ENCODE measurements around the gene NINJ1. TPM values are rescaled to one million over a fixed set of nuclear protein-coding genes. Genes with fewer than 3 reads are reported as not detected.
A peak's percentile ranks its signal among the peaks of the same experiment; 100 is the strongest.

The NINJ1 gene
- total RNA-seq, 2 experiments from 2014 or later, result 74.9 to 77.8 TPM

DNA sequence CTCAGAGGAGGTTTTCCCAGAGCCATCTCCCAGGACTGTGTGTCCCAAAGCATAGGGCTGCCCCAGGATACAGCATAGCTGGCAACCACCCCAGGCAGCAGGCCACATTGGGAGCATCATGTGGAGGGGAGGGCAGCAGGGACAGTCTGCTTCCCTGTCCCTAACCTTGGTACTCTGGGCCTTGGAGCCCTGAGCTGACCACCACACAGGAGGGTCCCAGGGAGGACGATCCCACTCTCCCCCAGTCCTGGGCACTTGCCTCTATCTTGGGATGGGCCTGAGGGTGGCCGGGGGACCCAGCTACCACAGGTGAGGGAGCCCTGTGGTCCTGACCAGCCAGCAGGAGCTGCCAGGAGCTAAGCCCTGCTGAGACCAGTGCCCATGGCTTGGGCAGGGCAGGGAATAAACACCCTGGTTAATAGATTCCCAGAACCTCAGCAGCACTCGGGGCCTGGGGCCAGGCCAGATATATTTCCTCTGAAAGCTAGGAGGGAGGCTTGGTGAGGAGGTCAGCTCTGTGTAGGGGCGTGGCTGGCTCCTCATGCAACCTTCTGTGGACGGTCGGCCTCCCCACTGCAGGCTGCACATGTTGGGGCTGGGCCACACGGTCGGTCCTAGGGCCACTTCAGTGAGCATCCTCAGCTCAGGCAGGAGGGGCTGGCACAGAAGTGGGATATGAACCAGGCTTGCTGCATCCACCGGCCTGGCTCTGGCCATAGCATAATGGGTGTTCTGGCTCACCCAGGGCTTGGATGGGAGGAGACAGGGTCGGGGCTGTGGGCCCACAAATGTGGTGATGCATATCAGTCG lies 4.2 kb downstream of the NINJ1 start:
- Mint-ChIP-seq H3K36me3 (peaks cover 21% of the 10 kb centered on the region), H3K9me3 (no peaks in the 10 kb centered on the region), H3K27me3 (no peaks in the 10 kb centered on the region), H3K4me3 (peak overlapping the region; percentile 29), H3K27ac (no peak overlapping the region), H3K4me1 (peaks cover 62% of the 10 kb centered on the region)
- no peak for DNase-seq

DNA sequence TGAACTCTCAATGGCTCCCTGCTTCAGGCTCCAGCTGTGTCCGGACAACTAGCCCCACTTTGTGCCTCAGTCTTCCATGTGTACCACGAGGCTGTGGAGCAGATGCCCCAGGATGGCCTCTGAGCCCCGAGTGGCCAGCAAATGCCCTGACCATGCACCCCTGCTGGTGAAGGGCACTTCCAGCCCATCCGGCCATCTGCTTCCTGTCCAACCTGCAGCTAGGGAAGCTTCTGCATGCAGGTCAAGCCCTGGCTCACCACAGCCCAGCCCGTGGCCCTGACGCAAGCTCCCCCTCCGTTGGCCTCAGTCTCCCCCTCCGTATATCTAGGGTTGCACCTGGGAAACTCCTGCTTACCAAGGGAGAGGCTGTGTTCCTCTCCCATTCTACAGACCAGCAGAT lies 4.8 kb downstream of the NINJ1 start:
- peaks cover 27% of the 10 kb centered on the region for H3K36me3 Mint-ChIP-seq
- no peak overlapping the region for H3K4me3 Mint-ChIP-seq
- no peak overlapping the region for H3K27ac Mint-ChIP-seq
- peaks cover 57% of the 10 kb centered on the region for H3K4me1 Mint-ChIP-seq
- H3K27me3 Mint-ChIP-seq, result no peaks in the 10 kb centered on the region
- DNase-seq, result no peak
- H3K9me3 Mint-ChIP-seq, result no peaks in the 10 kb centered on the region

DNA sequence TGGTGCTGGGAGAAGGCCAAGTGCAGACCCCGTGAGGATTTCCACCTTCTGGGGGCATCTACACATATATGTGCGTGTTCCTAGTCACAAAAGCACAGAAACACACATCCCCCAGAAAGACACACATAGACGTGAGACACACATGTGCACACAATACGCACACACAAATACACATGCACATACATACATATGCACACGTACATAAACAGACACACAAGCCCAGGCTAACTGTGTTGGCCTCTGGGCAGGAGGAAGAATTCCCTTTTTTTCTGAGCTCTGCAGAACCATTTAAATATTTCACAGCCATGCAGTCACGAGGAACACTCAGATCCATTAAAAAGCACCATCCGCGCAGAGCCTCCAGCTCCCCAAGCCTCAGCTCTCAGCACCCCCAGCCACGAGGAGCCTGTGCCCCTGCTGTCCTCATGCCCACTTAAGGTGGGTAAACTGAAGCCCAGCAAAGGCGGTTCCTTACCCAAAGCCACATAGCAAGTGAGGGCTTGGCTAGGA lies 5.3 kb downstream of the NINJ1 start:
- Mint-ChIP-seq H3K4me1 (peaks cover 57% of the 10 kb centered on the region), H3K27me3 (no peaks in the 10 kb centered on the region), H3K4me3 (no peak overlapping the region), H3K9me3 (no peaks in the 10 kb centered on the region), H3K36me3 (peaks cover 29% of the 10 kb centered on the region), H3K27ac (peak overlapping the region; percentile 48)
- no peak for DNase-seq

DNA sequence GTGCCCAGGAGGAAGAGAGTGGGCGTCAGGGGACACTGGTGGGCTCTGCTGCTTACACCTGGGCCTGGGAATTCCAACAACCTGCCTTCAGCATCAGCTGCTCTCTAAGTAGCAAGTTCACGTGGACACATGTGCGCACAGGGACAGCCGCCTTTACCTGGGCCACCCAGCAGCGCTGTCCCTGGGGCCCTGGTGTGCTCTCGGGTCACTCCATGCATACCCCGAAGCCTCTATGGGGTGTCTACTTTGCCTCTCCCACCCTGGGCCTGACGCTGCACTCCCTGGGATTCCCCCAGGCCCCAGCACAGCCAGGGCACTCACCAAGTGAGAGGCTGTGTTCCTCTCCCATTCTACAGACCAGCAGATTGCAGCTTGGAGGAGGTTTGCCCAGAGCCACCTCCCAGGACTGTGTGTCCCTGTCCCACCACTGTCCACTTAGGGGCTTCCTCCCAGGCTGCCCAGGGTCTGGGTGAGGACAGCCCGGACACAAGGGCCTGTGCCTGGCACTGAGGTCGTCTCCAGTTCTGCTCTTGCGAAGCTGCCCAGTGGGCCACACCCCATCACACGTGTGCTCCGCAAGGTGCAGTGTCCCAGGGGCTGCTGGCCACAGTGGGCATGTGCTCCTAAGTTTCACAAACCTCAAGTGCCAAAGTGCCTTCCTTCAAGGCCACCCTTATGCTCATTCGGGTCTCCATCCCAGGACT lies 5.9 kb downstream of the NINJ1 start:
- H3K4me3 Mint-ChIP-seq, result peak overlapping the region; percentile 42
- H3K27me3 Mint-ChIP-seq, result no peaks in the 10 kb centered on the region
- no peaks in the 10 kb centered on the region for H3K9me3 Mint-ChIP-seq
- H3K36me3 Mint-ChIP-seq, result peaks cover 27% of the 10 kb centered on the region
- H3K27ac Mint-ChIP-seq, result peak overlapping the region; percentile 48
- H3K4me1 Mint-ChIP-seq, result peaks cover 56% of the 10 kb centered on the region
- DNase-seq, result no peak

DNA sequence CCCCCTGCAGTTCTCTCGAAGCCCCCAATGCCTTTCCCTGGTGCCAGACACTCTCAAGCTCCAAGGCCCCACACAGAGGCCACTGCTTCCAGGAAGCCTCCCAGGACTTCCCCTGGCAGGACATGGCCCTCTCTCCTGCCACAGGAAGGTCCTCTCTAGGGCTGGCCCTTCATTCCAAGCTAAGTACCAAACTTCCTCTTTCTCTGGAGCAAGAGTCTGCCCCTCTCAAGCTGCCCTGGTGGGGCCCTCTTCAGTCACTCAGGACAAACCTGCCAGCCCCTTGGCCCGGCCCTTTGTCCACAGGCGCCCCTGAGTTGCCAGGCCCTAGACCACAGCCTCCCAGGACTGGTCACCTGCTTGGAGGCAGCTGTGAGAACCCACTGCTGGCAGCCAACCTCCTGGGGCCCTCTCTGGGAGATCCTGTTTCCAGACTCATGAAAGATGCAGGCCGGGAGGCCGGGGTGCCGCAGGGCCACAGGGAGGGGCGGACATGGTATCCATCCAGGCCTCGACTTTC lies 6.6 kb downstream of the NINJ1 start:
- Mint-ChIP-seq H3K4me1 (peaks cover 49% of the 10 kb centered on the region), H3K27ac (peak overlapping the region; percentile 76), H3K4me3 (peak overlapping the region; percentile 37), H3K27me3 (no peaks in the 10 kb centered on the region), H3K9me3 (no peaks in the 10 kb centered on the region), H3K36me3 (peaks cover 22% of the 10 kb centered on the region)
- no peak for DNase-seq

DNA sequence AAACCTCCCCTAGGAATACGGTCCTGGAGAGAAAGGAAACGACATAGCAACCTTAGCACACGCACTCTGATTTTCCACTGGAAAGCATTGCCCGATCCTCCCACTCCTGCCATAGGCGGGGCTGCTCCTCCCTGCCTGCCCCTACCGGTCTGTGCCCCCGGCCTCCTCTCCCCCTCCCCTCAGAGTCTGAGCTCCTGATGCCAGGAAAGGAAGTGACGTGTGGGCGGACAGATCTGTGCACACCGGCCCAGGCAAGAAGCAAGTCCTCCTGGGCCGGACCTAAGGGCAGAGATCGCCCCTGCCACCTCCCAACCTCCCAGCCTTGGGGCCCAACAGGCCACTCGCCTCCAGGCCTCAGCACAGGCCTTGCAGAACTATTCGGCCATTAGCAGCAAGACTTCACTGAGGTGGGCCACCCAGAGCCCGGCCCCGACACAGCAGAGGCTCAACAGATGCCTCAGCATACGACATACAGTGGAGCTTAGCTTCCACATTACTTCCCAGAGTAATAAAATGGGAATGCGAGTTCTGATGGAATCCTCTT lies 7.2 kb downstream of the NINJ1 start:
- H3K36me3 Mint-ChIP-seq, result peaks cover 22% of the 10 kb centered on the region
- no peaks in the 10 kb centered on the region for H3K27me3 Mint-ChIP-seq
- peak overlapping the region; percentile 37 for H3K4me3 Mint-ChIP-seq
- H3K4me1 Mint-ChIP-seq, result peaks cover 44% of the 10 kb centered on the region
- DNase-seq, result peak; percentile 35
- H3K27ac Mint-ChIP-seq, result peak overlapping the region; percentile 76
- H3K9me3 Mint-ChIP-seq, result no peaks in the 10 kb centered on the region

DNA sequence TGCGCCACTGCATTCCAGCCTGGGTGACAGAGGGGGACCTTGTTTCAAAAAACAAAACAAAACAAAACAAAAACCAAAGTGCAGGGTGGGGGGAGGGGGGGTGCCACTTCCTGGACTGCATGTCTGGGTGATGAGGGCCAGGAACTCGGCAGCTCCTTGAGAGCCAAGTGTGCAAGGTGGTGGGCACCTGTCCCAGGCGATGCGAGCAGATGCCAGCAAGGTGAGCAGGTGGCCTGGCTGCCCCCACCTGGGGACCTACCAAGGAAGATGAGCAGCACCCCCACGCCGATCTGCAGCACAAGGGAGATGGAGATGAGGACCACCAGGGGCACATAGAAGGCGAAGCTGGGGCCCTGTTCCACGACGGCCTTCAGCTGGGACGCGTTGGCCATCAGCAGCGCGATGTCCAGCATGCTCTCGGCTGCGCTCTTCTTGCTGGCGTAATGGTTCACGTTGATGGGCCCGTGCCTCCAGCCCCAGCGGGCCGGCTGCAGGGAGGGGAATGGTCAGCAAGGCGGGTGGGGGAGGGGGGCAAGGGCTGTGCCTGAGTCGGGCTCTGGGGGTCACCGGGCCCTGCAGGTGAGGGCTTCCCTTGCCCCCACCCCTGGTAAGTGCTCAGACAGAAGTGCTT lies 7.8 kb downstream of the NINJ1 start:
- DNase-seq, result no peak
- Mint-ChIP-seq H3K27ac (peak overlapping the region; percentile 86), H3K4me3 (peak overlapping the region; percentile 11), H3K36me3 (peaks cover 24% of the 10 kb centered on the region), H3K9me3 (no peaks in the 10 kb centered on the region), H3K27me3 (no peaks in the 10 kb centered on the region), H3K4me1 (peaks cover 38% of the 10 kb centered on the region)

DNA sequence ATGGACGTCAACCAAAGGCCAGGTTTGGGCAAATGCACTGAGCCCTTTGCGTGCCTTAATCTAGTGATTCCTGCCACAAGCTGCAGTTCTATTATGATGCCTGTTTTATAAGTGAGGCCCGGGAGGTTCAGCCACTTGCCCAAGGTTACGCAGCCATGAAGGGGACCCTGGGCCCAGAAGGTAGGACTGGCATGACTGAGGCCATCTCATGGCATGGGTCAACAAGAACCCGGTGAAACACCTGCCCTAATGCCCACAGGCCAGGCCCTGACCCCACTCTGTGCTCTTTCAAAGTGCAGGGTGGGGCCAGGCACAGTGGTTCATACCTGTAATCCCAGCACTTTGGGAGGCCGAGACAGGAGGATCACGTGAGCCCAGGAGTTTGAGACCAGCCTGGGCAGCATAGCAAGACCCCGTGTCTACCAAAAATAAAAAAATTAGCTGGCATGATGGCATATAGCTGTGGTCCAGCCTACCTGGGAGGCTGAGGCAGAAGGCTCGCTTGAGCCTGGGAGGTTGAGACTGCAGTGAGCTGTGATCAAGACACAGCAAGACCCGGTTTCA lies 8.6 kb downstream of the NINJ1 start:
- Mint-ChIP-seq H3K27ac (peak overlapping the region; percentile 86), H3K4me1 (peaks cover 38% of the 10 kb centered on the region), H3K4me3 (no peak overlapping the region), H3K36me3 (peaks cover 22% of the 10 kb centered on the region), H3K9me3 (no peaks in the 10 kb centered on the region), H3K27me3 (no peaks in the 10 kb centered on the region)
- DNase-seq, result no peak

DNA sequence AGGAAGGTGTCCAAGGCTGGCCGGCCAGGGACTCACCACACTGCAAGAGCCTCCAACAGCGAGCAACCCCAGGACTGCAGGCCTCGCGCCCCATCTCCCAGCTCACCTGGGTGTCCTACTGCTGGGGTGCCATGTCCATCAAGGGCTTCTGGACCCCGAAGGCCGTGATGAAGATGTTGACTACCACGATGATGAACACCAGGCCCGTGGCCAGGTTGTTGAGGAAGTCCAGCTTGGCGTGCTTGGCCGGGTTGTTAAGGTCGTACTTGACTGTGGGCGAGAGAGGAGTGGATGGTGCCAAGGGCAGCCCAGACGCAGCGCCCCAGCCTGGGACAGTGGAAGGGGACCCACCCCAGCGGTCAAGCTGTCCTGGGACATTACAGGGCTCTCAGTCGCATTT lies 9.3 kb downstream of the NINJ1 start:
- H3K4me3 Mint-ChIP-seq, result no peak overlapping the region
- H3K27ac Mint-ChIP-seq, result peak overlapping the region; percentile 46
- no peaks in the 10 kb centered on the region for H3K27me3 Mint-ChIP-seq
- H3K4me1 Mint-ChIP-seq, result peaks cover 43% of the 10 kb centered on the region
- DNase-seq, result no peak
- H3K9me3 Mint-ChIP-seq, result no peaks in the 10 kb centered on the region
- H3K36me3 Mint-ChIP-seq, result peaks cover 23% of the 10 kb centered on the region

DNA sequence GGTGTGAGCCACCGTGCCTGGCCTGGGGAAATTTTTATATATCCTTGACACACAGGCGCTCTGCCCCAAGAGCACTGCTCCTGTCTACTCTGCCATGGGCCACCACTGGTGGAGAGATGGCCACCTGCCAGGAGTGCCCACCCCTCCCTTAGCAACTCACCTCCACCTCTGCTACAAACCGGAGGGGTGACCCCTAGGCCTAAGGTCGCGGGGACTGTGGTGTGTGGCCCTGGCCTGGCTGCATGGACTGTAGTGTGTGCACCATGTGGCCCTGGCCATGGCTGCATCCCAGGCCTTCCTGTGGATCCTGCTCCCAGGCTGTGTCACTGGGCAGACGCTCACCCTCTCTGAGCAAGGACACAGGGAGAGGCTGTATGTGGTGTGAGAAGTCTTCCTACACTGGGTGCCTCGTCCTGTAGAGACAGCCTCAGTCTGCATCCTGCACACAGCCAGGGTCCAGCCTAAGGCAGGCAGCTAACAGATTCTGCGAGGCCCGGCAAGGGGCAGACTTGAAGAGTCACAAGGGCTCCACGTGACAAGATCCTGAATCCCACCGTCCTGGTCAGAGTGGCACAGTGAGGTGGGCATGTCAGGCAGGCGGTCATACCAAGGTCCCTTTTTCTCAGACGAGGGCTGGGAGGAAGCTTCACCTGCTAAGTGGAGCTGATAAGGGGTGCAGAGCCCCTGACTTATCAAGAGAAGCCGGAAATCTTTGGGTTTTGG lies 10.3 kb downstream of the NINJ1 start:
- Mint-ChIP-seq H3K27ac (peak overlapping the region; percentile 34), H3K9me3 (no peaks in the 10 kb centered on the region), H3K27me3 (no peaks in the 10 kb centered on the region), H3K4me3 (no peak overlapping the region), H3K4me1 (peaks cover 42% of the 10 kb centered on the region), H3K36me3 (peaks cover 23% of the 10 kb centered on the region)
- DNase-seq, result no peak

DNA sequence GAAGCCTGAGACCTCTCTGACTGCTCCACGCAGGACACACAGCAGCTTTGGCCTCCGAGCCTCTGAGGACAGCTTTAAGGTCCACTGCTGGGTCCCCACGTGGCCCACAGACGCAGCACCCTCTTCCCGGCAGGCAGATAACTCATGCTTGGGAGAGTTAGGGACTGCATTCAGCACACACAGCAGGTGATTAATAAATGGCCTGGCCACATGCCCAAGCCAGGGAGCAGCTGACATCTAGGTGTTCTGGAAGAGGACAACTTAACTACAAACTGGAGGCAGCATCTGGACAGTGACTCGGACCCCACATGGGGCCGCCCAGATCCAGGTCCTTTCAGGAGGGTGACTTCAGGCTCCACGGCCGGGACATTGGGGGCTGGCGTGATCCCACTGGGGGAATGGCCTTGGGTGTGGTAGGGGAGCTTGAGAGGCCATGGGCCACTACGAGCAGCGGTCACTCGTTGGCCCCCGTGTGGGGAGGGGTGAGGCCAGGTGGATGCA lies 11.3 kb downstream of the NINJ1 start:
- no peak for DNase-seq
- Mint-ChIP-seq H3K27ac (no peak overlapping the region), H3K4me1 (peaks cover 32% of the 10 kb centered on the region)

DNA sequence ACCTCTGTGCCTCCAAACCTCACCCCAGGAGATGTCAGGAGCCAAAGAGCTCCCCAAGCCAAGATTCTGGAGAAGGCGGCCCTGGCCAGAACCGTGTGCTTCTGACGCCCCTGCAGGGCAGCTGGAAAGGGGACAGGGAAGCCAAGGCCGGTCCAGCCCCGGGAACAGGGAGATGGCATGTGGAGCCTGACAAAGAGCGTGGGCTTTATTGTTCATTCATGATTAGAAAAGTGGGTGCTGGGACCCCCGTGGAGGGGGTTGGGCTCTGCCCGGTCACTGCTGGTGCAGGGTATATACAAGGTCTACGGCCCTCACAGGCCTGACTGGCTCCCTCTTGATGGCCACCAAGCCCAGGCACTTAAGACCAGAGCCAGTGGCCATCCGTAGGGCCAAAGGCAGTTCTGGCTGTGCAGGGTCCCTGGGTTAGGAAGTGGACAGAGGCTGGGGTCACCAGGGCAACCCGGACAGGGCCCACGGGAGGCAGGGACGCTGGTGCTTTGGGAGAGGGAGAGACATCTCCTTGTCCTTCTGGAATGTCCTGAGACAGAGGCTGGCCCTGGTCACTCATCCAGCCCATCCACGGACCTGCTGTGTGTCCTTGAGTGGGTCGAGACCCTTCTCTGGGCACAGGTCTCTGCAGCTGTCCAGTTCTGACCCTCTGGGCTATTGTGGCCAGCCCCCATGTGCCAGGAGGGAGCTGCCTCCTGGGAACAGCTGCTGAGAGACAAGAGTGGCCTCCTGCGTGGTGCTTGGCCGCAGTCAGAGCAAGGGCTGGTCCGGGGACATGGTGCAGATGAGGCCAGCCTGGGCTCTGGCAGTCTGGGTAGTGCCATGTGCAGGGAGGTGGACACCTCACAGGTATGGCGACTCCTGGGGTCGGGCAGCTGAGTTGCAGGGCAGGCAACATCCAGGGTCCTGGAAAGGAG lies 12.5 kb downstream of the NINJ1 start:
- no peak overlapping the region for H3K4me3 Mint-ChIP-seq
- H3K27ac Mint-ChIP-seq, result no peak overlapping the region
- H3K27me3 Mint-ChIP-seq, result no peaks in the 10 kb centered on the region
- no peaks in the 10 kb centered on the region for H3K9me3 Mint-ChIP-seq
- no peak for DNase-seq
- H3K4me1 Mint-ChIP-seq, result peaks cover 20% of the 10 kb centered on the region
- peaks cover 23% of the 10 kb centered on the region for H3K36me3 Mint-ChIP-seq

More for the DNA sequence above, 11.3 kb downstream of the NINJ1 start:
- Mint-ChIP-seq H3K36me3 (peaks cover 23% of the 10 kb centered on the region), H3K27me3 (no peaks in the 10 kb centered on the region), H3K9me3 (no peaks in the 10 kb centered on the region), H3K4me3 (no peak overlapping the region)

DNA sequence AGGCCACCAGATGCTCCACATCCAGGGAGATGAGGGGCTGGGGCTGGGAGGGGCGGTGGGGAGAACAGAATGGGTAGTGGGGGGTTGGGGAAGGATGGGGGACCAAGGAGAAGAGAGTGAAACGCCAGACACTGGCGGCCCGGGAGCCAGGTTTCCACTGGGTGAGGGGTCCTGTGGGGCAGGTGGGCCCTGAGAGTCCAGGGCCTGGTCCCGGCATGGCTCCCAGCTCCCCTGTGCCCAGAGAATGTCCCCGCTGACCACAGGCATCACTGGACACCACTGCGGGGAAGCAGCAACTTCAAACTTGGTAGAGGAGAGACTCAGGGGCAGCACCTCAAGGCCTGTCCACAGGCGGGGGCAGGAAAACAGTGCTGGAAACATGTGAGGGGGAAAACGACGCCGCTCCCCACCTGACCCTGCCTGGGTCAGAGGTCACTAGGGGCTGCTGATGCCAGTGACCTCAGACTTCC lies 13.2 kb downstream of the NINJ1 start:
- DNase-seq, result no peak
- Mint-ChIP-seq H3K27ac (no peak overlapping the region), H3K4me3 (no peak overlapping the region), H3K27me3 (no peaks in the 10 kb centered on the region), H3K36me3 (peaks cover 19% of the 10 kb centered on the region), H3K9me3 (no peaks in the 10 kb centered on the region), H3K4me1 (peaks cover 13% of the 10 kb centered on the region)
